NCI-H510A treated with DMSO at 0.1 percent for 48 hours (cell line): ENCODE results near the gene LCTL.
"Not testable (repeated sequence)": the region's sequence is repeated elsewhere in the genome, so short reads cannot be mapped to it uniquely, and the experiment has no call there.

Experiments
- DNase-seq: peaks from one replicate; lab custom pipeline; 2025; lab: John Stamatoyannopoulos, UW

The LCTL gene

DNA sequence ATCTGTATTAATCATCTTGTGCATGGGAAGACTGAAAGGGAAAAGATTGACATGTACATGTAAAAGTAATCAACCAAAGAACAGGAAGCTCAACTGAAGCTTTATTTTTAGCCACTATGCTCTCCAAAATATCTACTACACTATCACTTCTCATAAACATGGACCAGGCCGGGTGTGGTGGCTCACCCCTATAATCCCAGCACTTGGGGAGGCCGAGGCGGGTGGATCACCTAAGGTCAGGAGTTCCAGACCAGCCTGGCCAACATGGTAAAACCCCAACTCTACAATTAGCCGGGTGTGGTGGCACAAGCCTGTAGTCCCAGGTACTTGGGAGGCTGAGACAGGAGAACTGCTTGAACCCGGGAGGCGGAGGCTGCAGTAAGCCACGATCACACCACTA lies 65.5 kb downstream of the LCTL start:
- DNase-seq = not testable (repeated sequence)

DNA sequence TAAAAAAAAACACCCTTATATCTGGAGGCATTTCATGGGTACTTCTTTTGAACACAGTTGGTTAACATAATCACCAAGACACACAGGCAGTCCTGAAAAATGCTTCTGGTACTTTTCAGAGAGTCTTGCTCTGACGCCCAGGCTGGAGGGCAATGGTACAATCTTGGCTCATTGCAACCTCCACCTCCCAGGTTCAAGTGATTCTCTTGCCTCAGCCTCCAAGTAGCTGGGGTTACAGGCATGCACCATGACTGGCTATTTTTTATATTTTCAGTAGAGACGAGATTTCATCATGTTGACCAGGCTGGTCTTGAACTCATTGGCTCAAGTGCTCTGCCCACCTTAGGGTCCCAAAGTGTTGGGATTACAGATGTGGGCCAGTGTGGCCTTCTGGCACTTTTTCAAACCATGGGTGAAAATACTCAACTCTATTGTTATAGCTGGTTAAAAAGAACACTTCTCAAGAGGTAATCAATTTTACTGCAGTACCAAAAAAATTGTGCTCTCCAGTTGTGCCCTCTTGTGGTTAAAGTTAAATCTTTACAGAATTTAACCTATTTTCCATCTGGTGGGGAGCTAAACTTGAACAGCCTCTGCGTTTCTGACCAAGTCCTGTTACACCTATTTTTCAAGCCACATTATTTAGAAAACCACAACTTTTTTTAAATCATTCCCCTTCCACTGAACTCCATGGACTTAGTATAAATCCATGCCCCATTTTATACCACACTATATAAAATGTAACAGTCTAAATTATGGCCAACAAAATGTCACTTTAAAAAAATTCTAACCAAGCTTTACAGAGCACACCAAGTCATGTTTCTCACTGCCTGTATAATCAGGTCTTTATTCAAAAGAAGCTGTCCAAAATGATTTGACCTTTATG lies 67.1 kb downstream of the LCTL start:
- DNase-seq = no peak
